WTC11 (cell line): ENCODE results near the gene APOLD1. TPM values are rescaled to one million over a fixed set of nuclear protein-coding genes. Genes with fewer than 3 reads are reported as not detected.
"Not testable (repeated sequence)": the region's sequence is repeated elsewhere in the genome, so short reads cannot be mapped to it uniquely, and the experiment has no call there.

Experiments used
- ATAC-seq: fragments of 200-7000 bp; cut with Tn5 transposase; 2 replicates; pipeline ENCODE4 v1.10.0; 2021; ENCODE audit warnings: mild to moderate bottlenecking, moderate library complexity
- CTCF ChIA-PET: fragments of 300-600 bp; sonication (Branson Sonifier 250); formaldehyde crosslinking; loops from one replicate; lab custom pipeline; 2021; ENCODE audit warnings: antibody characterized with exemption; lab: Charles Lee
- POLR2A ChIA-PET: fragments of 350-600 bp; sonication (Branson Sonifier 250); formaldehyde crosslinking; loops from one replicate; lab custom pipeline; 2021; ENCODE audit warnings: antibody characterized with exemption; lab: Charles Lee
- DNase-seq: peaks from one replicate; pipeline ENCODE4 v3.0.0; 2021; ENCODE audit warnings: low spot score
- H3K27ac Mint-ChIP-seq: 2 replicates; pipeline ENCODE4 v1.8.0; 2021; ENCODE audit warnings: mixed read lengths
- H3K27me3 Mint-ChIP-seq: 2 replicates; pipeline ENCODE4 v1.8.0; 2021; ENCODE audit warnings: low read depth, mild to moderate bottlenecking, moderate library complexity, mixed read lengths
- H3K36me3 Mint-ChIP-seq: 2 replicates; pipeline ENCODE4 v1.8.0; 2021; ENCODE audit warnings: mixed read lengths
- H3K4me1 Mint-ChIP-seq: 2 replicates; pipeline ENCODE4 v1.8.0; 2022; ENCODE audit warnings: mixed read lengths
- H3K4me3 Mint-ChIP-seq: 2 replicates; pipeline ENCODE4 v1.8.0; 2021; ENCODE audit warnings: mild to moderate bottlenecking, moderate library complexity, mixed read lengths
- H3K9me3 Mint-ChIP-seq: 2 replicates; pipeline ENCODE4 v1.8.0; 2021; ENCODE audit warnings: mixed read lengths
- CREB1 ChIP-seq: sonication (generic); formaldehyde crosslinking; IDR thresholded peaks from 2 replicates; pipeline ENCODE4 v1.8.0; 2023; ENCODE audit warnings: mild to moderate bottlenecking, missing genetic modification reagents
- ELF4 ChIP-seq: sonication (generic); formaldehyde crosslinking; IDR thresholded peaks from 2 replicates; pipeline ENCODE4 v1.8.1; 2022; ENCODE audit warnings: low read depth, mild to moderate bottlenecking, moderate library complexity, missing genetic modification reagents
- JAZF1 ChIP-seq: fragments of 250-450 bp; sonication (Bioruptor Pico); IDR thresholded peaks from 2 replicates; pipeline ENCODE4 v1.9.0; 2021; ENCODE audit warnings: moderate library complexity, mild to moderate bottlenecking, inconsistent platforms
- MAX ChIP-seq: sonication (generic); formaldehyde crosslinking; IDR thresholded peaks from 2 replicates; pipeline ENCODE4 v1.8.0; 2022; ENCODE audit warnings: mild to moderate bottlenecking, missing genetic modification reagents
- NFATC4 ChIP-seq: fragments of 250-450 bp; sonication (Bioruptor Pico); IDR thresholded peaks from 2 replicates; pipeline ENCODE4 v1.9.0; 2021; ENCODE audit warnings: mild to moderate bottlenecking
- NR1H2 ChIP-seq: sonication (generic); formaldehyde crosslinking; IDR thresholded peaks from 2 replicates; pipeline ENCODE4 v1.9.0; 2021; ENCODE audit warnings: mild to moderate bottlenecking, moderate library complexity, missing genetic modification reagents
- RORB ChIP-seq: fragments of 250-450 bp; sonication (Bioruptor Pico); IDR thresholded peaks from 2 replicates; pipeline ENCODE4 v1.9.0; 2021; ENCODE audit warnings: mild to moderate bottlenecking
- SMAD3 ChIP-seq: sonication (generic); formaldehyde crosslinking; IDR thresholded peaks from 2 replicates; pipeline ENCODE4 v1.8.0; 2022; ENCODE audit warnings: missing genetic modification reagents, mild to moderate bottlenecking, borderline replicate concordance
- SMAD4 ChIP-seq: sonication (generic); formaldehyde crosslinking; IDR thresholded peaks from 2 replicates; pipeline ENCODE4 v1.8.0; 2022; ENCODE audit warnings: mild to moderate bottlenecking, missing genetic modification reagents
- SP1 ChIP-seq: sonication (generic); formaldehyde crosslinking; conservative IDR thresholded peaks from 2 replicates; pipeline ENCODE4 v1.8.1; 2022; ENCODE audit warnings: missing genetic modification reagents
- TEAD1 ChIP-seq: sonication (generic); formaldehyde crosslinking; IDR thresholded peaks from 2 replicates; pipeline ENCODE4 v1.8.0; 2022; ENCODE audit warnings: mild to moderate bottlenecking, missing genetic modification reagents
- TP53 ChIP-seq: sonication (generic); formaldehyde crosslinking; IDR thresholded peaks from 2 replicates; pipeline ENCODE4 v1.8.1; 2023; ENCODE audit warnings: mild to moderate bottlenecking, missing genetic modification reagents
- ZBTB43 ChIP-seq: sonication (generic); formaldehyde crosslinking; IDR thresholded peaks from 2 replicates; pipeline ENCODE4 v1.8.1; 2023; ENCODE audit warnings: mild to moderate bottlenecking, missing genetic modification reagents
- ZNF121 ChIP-seq: sonication (generic); formaldehyde crosslinking; IDR thresholded peaks from 2 replicates; pipeline ENCODE4 v1.8.0; 2023; ENCODE audit warnings: missing genetic modification reagents
- ZNF281 ChIP-seq: sonication (generic); formaldehyde crosslinking; IDR thresholded peaks from 2 replicates; pipeline ENCODE4 v1.8.0; 2023; ENCODE audit warnings: mild to moderate bottlenecking, missing genetic modification reagents
- ZNF416 ChIP-seq: fragments of 250-450 bp; sonication (Bioruptor Pico); IDR thresholded peaks from 2 replicates; pipeline ENCODE4 v1.9.0; 2021; ENCODE audit warnings: mild to moderate bottlenecking, inconsistent platforms
- ZSCAN18 ChIP-seq: fragments of 250-450 bp; sonication (Bioruptor Pico); IDR thresholded peaks from 2 replicates; pipeline ENCODE4 v2.1.2; 2022; ENCODE audit warnings: mild to moderate bottlenecking, moderate library complexity
- total RNA-seq: library from RNA; stranded (reverse); gene quantifications from 3 replicates; pipeline ENCODE4 v1.2.3, GENCODE V29; 2021

Gene APOLD1
- total RNA-seq, 1 experiment from 2014 or later = 0.44 TPM

GRCh38 chr12:12800406-12801180, 15.1 kb downstream of the APOLD1 start:
- Mint-ChIP-seq H3K36me3 (0 out of 2 replicates have a peak, but pooled peaks cover 9% of the 10 kb centered on the region), H3K4me3 (no peak overlapping the region), H3K27me3 (peaks cover 3% of the 10 kb centered on the region)
- CTCF ChIA-PET = no interaction called here
- no peak for ATAC-seq
- POLR2A ChIA-PET = no interaction called here
- TF ChIP-seq ZBTB43 (no peak), SMAD3 (CRISPR knock-in tag) (no peak), ELF4 (CRISPR knock-in tag) (no peak), CREB1 (CRISPR knock-in tag) (no peak), ZNF416 (CRISPR knock-in tag) (no peak), ZNF121 (CRISPR knock-in tag) (no peak)
- TF ChIP-seq, all 79 proteins: peak for 0
- Mint-ChIP-seq H3K9me3 (peaks cover 19% of the 10 kb centered on the region), H3K27ac (no peak overlapping the region), H3K4me1 (no peaks in the 10 kb centered on the region)
- DNase-seq = no peak

- H3K27ac Mint-ChIP-seq, H3K36me3 Mint-ChIP-seq, DNase-seq, POLR2A ChIA-PET, ATAC-seq, H3K4me1 Mint-ChIP-seq, H3K4me3 Mint-ChIP-seq, H3K27me3 Mint-ChIP-seq: not testable (repeated sequence)
- peaks cover 19% of the 10 kb centered on the region for H3K9me3 Mint-ChIP-seq
- CTCF ChIA-PET = interaction anchor here (0.8 kb wide), 1 partner anchor 11 kb away, joined by 4 read pairs; no protein-coding TSS in a partner anchor
Observed at GRCh38 chr12:12801656-12802055, 16.2 kb downstream of the APOLD1 start.

- ChIA-PET POLR2A (interaction anchor here (0.7 kb wide), 1 partner anchor 1180 kb away, joined by 4 read pairs; no protein-coding TSS in a partner anchor), CTCF (interaction anchor here (0.7 to 1.7 kb wide), 4 partner anchors 14 to 134 kb away, joined by 3 to 5 read pairs (median 4); no protein-coding TSS in a partner anchor)
- H3K9me3 Mint-ChIP-seq = peaks cover 16% of the 10 kb centered on the region
- no peaks in the 10 kb centered on the region; the same call in 1 of the 2 replicates for H3K27me3 Mint-ChIP-seq
- H3K4me3 Mint-ChIP-seq = no peak overlapping the region
- no peak for TF ChIP-seq TEAD1 (CRISPR knock-in tag)
- TF ChIP-seq MAX (CRISPR knock-in tag) = no peak
- no peak for TF ChIP-seq ZNF121 (CRISPR knock-in tag)
- TF ChIP-seq RORB (CRISPR knock-in tag) = no peak
- TF ChIP-seq SP1 (CRISPR knock-in tag) = no peak
- no peak for TF ChIP-seq ZNF281 (CRISPR knock-in tag)
- TF ChIP-seq NFATC4 = no peak
- TF ChIP-seq ZSCAN18 (CRISPR knock-in tag) = no peak
- TF ChIP-seq SMAD4 (CRISPR knock-in tag) = no peak
- TF ChIP-seq TP53 = no peak
- TF ChIP-seq NR1H2 (CRISPR knock-in tag) = no peak
- TF ChIP-seq JAZF1 (CRISPR knock-in tag) = no peak
- ATAC-seq (no peak), DNase-seq (no peak)
- 0 out of 2 replicates have a peak, but pooled peaks cover 9% of the 10 kb centered on the region for H3K36me3 Mint-ChIP-seq
- no peak overlapping the region for H3K27ac Mint-ChIP-seq
- peaks cover 3% of the 10 kb centered on the region; the same call in 1 of the 2 replicates for H3K4me1 Mint-ChIP-seq
Observed at GRCh38 chr12:12803186-12803585, 17.7 kb downstream of the APOLD1 start.
